Measurements from ENCODE around the gene PRDM10.
"Not testable (repeated sequence)": the region's sequence is repeated elsewhere in the genome, so short reads cannot be mapped to it uniquely, and the experiment has no call there.

Gene PRDM10

GRCh38 chr11:129967996-129968395 lies 34.6 kb downstream of the PRDM10 start:
- Histone ChIP-seq H3K4me1 (ENCODE audit: control extremely low read depth in 1 of 4, control insufficient read depth in 4 of 4, insufficient read depth in 4 of 4, low read length in 3 of 4) (peaks cover 18 to 48% (median 36%) of the 10 kb centered on the region in 4 experiments), H3K27me3 (replicated peaks in 2 of 5; ENCODE audit: control insufficient read depth in 4 of 5, insufficient read depth in 5 of 5, low read length in 4 of 5) (no peaks in the 10 kb centered on the region), H3K9me3 (ENCODE audit: control extremely low read depth in 1 of 5, control insufficient read depth in 4 of 5, insufficient read depth in 2 of 5, low read depth in 1 of 5, low read length in 4 of 5) (no peaks in the 10 kb centered on the region), H3K4me3 (ENCODE audit: control insufficient read depth in 1 of 7, extremely low read depth in 1 of 7, insufficient read depth in 4 of 7, low read depth in 2 of 7, low read length in 6 of 7) (no peak overlapping the region), H3K27ac (ENCODE audit: insufficient read depth in 1 of 2, low read depth in 1 of 2, low read length in 2 of 2, poor library complexity in 1 of 2, severe bottlenecking in 2 of 2) (no peak overlapping the region), H3K36me3 (ENCODE audit: control insufficient read depth in 4 of 4, insufficient read depth in 4 of 4, low read length in 3 of 4) (no peaks in the 10 kb centered on the region)
- POLR2A ChIA-PET, result interaction anchor here (0.6 kb wide), 1 partner anchor 13 kb away, joined by 4 read pairs; no protein-coding TSS in a partner anchor
- CTCF ChIA-PET, result interaction anchor here (1.4 to 1.9 kb wide), 4 partner anchors 11 to 26 kb away, joined by 4 to 6 read pairs (median 4); no protein-coding TSS in a partner anchor
- WGBS (ENCODE audit: insufficient coverage), result 80% methylated on average over 1 of the region's 3 CpGs
- DNase-seq, result no peak

- CTCF ChIA-PET, result interaction anchor here (1.1 to 1.7 kb wide), 4 partner anchors 9 to 27 kb away, joined by 4 to 6 read pairs (median 4); no protein-coding TSS in a partner anchor
- H3K36me3 ChIP-seq (ENCODE audit: control insufficient read depth in 4 of 4, insufficient read depth in 4 of 4, low read length in 3 of 4), result peaks cover 0 to 4% (median 2%) of the 10 kb centered on the region in 4 experiments
- WGBS (ENCODE audit: insufficient coverage), result no CpG with 5 or more reads among the region's 3 CpGs
Observed at GRCh38 chr11:129965248-129965647, 37.4 kb downstream of the PRDM10 start.

DNA sequence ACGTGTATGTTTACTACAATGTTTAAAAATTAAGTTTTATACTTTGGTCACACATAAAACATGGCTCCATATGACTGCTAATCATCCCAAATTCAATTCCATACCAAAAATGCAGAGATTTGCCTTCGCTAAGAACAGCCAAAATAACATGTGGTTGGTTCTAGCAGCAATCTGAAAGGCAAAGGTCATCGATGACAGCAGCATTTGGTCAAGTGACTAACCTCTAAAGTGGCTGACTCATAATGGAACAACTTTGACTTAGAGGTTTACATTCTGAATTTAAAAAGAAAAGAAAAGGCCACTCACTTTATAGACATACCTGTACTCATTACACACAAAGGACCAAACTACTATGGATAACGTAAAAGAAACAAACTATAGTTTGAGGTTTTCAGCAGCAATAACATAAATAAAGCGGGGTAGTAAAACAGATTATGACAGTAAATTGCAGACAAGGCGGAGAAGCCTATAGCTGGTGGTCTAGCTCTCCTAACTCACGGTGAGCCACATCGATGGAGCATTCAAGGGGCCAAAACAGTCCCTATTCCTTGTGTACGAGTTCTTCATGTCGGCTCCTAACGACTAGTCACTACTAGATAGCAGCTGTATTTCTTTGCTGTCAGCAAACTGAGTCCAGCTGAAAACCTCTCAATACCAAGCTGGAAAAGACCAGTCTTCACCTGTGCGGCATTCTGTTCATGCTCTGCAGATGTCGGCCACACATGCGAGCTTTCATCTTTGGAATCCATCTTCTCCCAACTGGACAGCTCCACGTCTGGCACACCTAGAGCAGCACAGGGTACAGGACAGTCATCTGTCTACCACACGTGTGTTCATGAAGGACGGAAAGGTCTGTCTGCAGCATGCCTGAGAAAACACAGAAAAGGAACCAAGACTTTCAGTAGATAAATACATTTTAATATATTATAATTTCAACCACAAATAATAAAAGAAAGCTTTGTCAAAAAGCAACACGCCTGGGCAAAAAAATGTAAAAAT lies 42.1 kb downstream of the PRDM10 start:
- WGBS (ENCODE audit: insufficient coverage), result over 99% methylated on average over 13 of the region's 18 CpGs
- no peak overlapping the region for H3K27ac ChIP-seq (ENCODE audit: insufficient read depth in 1 of 2, low read depth in 1 of 2, low read length in 2 of 2, poor library complexity in 1 of 2, severe bottlenecking in 2 of 2)
- ChIA-PET CTCF (interaction anchor here (1.0 to 2.2 kb wide), 6 partner anchors 10 to 32 kb away, joined by 3 to 7 read pairs (median 3); no protein-coding TSS in a partner anchor), POLR2A (no interaction called here)
- no peaks in the 10 kb centered on the region for H3K9me3 ChIP-seq (ENCODE audit: control extremely low read depth in 1 of 5, control insufficient read depth in 4 of 5, insufficient read depth in 2 of 5, low read depth in 1 of 5, low read length in 4 of 5)
- H3K36me3 ChIP-seq (ENCODE audit: control insufficient read depth in 4 of 4, insufficient read depth in 4 of 4, low read length in 3 of 4), result peaks cover 5 to 13% (median 7%) of the 10 kb centered on the region in 4 experiments
- H3K27me3 ChIP-seq (replicated peaks in 2 of 5; ENCODE audit: control insufficient read depth in 4 of 5, insufficient read depth in 5 of 5, low read length in 4 of 5), result no peaks in the 10 kb centered on the region
- no peak for DNase-seq
- H3K4me1 ChIP-seq (ENCODE audit: control extremely low read depth in 1 of 4, control insufficient read depth in 4 of 4, insufficient read depth in 4 of 4, low read length in 3 of 4), result peaks cover 5 to 15% (median 9%) of the 10 kb centered on the region in 4 experiments
- H3K4me3 ChIP-seq (ENCODE audit: control insufficient read depth in 1 of 7, extremely low read depth in 1 of 7, insufficient read depth in 4 of 7, low read depth in 2 of 7, low read length in 6 of 7), result no peak overlapping the region

More at GRCh38 chr11:129965248-129965647, 37.4 kb downstream of the PRDM10 start:
- Histone ChIP-seq H3K4me1 (ENCODE audit: control extremely low read depth in 1 of 4, control insufficient read depth in 4 of 4, insufficient read depth in 4 of 4, low read length in 3 of 4) (peaks cover 11 to 35% (median 29%) of the 10 kb centered on the region in 4 experiments), H3K4me3 (ENCODE audit: control insufficient read depth in 1 of 7, extremely low read depth in 1 of 7, insufficient read depth in 4 of 7, low read depth in 2 of 7, low read length in 6 of 7) (no peak overlapping the region), H3K9me3 (ENCODE audit: control extremely low read depth in 1 of 5, control insufficient read depth in 4 of 5, insufficient read depth in 2 of 5, low read depth in 1 of 5, low read length in 4 of 5) (no peaks in the 10 kb centered on the region), H3K27me3 (replicated peaks in 2 of 5; ENCODE audit: control insufficient read depth in 4 of 5, insufficient read depth in 5 of 5, low read length in 4 of 5) (no peaks in the 10 kb centered on the region), H3K27ac (ENCODE audit: insufficient read depth in 1 of 2, low read depth in 1 of 2, low read length in 2 of 2, poor library complexity in 1 of 2, severe bottlenecking in 2 of 2) (no peak overlapping the region)
- POLR2A ChIA-PET, result interaction anchor here (0.6 kb wide), 2 partner anchors 24 to 28 kb away, joined by 3 read pairs; no protein-coding TSS in a partner anchor
- no peak for DNase-seq

DNA sequence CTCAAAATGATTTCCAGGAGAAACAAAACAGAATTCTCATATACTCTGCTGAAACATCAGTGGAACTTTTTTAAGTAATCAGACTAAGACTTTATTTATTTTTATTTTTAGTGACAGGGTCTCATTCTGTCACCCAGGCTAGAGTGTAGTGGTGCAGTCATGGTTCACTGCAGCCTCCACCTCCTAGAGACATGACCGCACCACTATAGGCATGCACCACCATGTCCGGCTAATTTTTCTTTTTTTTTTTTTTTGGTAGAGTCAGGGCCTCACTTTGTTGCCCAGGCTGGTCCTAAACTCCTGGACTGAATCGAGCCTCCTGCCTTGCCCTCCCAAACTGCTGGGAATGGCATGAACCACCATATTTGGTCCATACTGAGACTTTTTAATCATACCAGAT lies 42.9 kb downstream of the PRDM10 start:
- Histone ChIP-seq H3K9me3 (ENCODE audit: control extremely low read depth in 1 of 5, control insufficient read depth in 4 of 5, insufficient read depth in 2 of 5, low read depth in 1 of 5, low read length in 4 of 5) (no peaks in the 10 kb centered on the region), H3K4me3 (ENCODE audit: control insufficient read depth in 1 of 7, extremely low read depth in 1 of 7, insufficient read depth in 4 of 7, low read depth in 2 of 7, low read length in 6 of 7) (no peak overlapping the region), H3K4me1 (ENCODE audit: control extremely low read depth in 1 of 4, control insufficient read depth in 4 of 4, insufficient read depth in 4 of 4, low read length in 3 of 4) (peaks cover 5 to 15% (median 10%) of the 10 kb centered on the region in 4 experiments), H3K36me3 (ENCODE audit: control insufficient read depth in 4 of 4, insufficient read depth in 4 of 4, low read length in 3 of 4) (peaks cover 5 to 13% (median 7%) of the 10 kb centered on the region in 4 experiments), H3K27ac (ENCODE audit: insufficient read depth in 1 of 2, low read depth in 1 of 2, low read length in 2 of 2, poor library complexity in 1 of 2, severe bottlenecking in 2 of 2) (no peak overlapping the region), H3K27me3 (replicated peaks in 2 of 5; ENCODE audit: control insufficient read depth in 4 of 5, insufficient read depth in 5 of 5, low read length in 4 of 5) (no peaks in the 10 kb centered on the region)
- no CpG with 5 or more reads among the region's 3 CpGs for WGBS (ENCODE audit: insufficient coverage)
- ChIA-PET CTCF (no interaction called here), POLR2A (no interaction called here)
- no peak for DNase-seq

DNA sequence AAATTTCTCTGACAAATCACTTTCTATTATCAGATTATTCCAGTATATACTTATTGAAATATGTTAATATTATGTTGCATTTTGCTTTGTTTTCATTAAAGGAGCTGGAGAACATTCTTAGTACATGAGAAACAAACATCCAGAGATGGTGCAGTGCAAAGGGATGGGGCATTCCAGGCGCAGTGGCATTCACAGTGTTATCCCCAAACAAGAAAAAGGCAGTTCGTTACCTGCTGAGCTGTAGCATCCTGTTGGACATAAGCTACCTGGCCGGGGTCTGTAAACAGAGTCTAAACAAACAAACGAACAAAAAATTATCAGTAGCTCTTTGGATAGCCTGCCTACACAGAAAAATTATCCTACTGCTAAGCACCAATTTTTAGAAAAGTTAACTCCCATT lies 47.4 kb downstream of the PRDM10 start:
- H3K4me1 ChIP-seq (ENCODE audit: control extremely low read depth in 1 of 4, control insufficient read depth in 4 of 4, insufficient read depth in 4 of 4, low read length in 3 of 4), result peaks cover 9 to 27% (median 17%) of the 10 kb centered on the region in 4 experiments
- no peaks in the 10 kb centered on the region for H3K9me3 ChIP-seq (ENCODE audit: control extremely low read depth in 1 of 5, control insufficient read depth in 4 of 5, insufficient read depth in 2 of 5, low read depth in 1 of 5, low read length in 4 of 5)
- WGBS (ENCODE audit: insufficient coverage), result 100% methylated on average over 3 of the region's 4 CpGs
- no peak overlapping the region for H3K27ac ChIP-seq (ENCODE audit: insufficient read depth in 1 of 2, low read depth in 1 of 2, low read length in 2 of 2, poor library complexity in 1 of 2, severe bottlenecking in 2 of 2)
- ChIA-PET CTCF (interaction anchor here (0.6 to 3.0 kb wide), 8 partner anchors 9 to 177 kb away, joined by 3 to 8 read pairs (median 3); no protein-coding TSS in a partner anchor), POLR2A (interaction anchor here (0.6 kb wide), 2 partner anchors 13 to 124 kb away, joined by 3 to 4 read pairs; no protein-coding TSS in a partner anchor)
- no peaks in the 10 kb centered on the region for H3K27me3 ChIP-seq (replicated peaks in 2 of 5; ENCODE audit: control insufficient read depth in 4 of 5, insufficient read depth in 5 of 5, low read length in 4 of 5)
- H3K4me3 ChIP-seq (ENCODE audit: control insufficient read depth in 1 of 7, extremely low read depth in 1 of 7, insufficient read depth in 4 of 7, low read depth in 2 of 7, low read length in 6 of 7), result no peak overlapping the region
- peaks cover 5 to 9% (median 5%) of the 10 kb centered on the region in 4 experiments for H3K36me3 ChIP-seq (ENCODE audit: control insufficient read depth in 4 of 4, insufficient read depth in 4 of 4, low read length in 3 of 4)
- no peak for DNase-seq

- H3K27ac ChIP-seq (ENCODE audit: insufficient read depth in 1 of 2, low read depth in 1 of 2, low read length in 2 of 2, poor library complexity in 1 of 2, severe bottlenecking in 2 of 2); H3K4me3 ChIP-seq (ENCODE audit: control insufficient read depth in 1 of 7, extremely low read depth in 1 of 7, insufficient read depth in 4 of 7, low read depth in 2 of 7, low read length in 6 of 7); H3K27me3 ChIP-seq (replicated peaks in 2 of 5; ENCODE audit: control insufficient read depth in 4 of 5, insufficient read depth in 5 of 5, low read length in 4 of 5); DNase-seq; H3K36me3 ChIP-seq (ENCODE audit: control insufficient read depth in 4 of 4, insufficient read depth in 4 of 4, low read length in 3 of 4); POLR2A ChIA-PET; H3K9me3 ChIP-seq (ENCODE audit: control extremely low read depth in 1 of 5, control insufficient read depth in 4 of 5, insufficient read depth in 2 of 5, low read depth in 1 of 5, low read length in 4 of 5): not testable (repeated sequence)
- peaks cover 9 to 33% (median 23%) of the 10 kb centered on the region in 4 experiments for H3K4me1 ChIP-seq (ENCODE audit: control extremely low read depth in 1 of 4, control insufficient read depth in 4 of 4, insufficient read depth in 4 of 4, low read length in 3 of 4)
- CTCF ChIA-PET, result interaction anchor here (0.6 to 3.0 kb wide), 7 partner anchors 9 to 178 kb away, joined by 3 to 8 read pairs (median 3); no protein-coding TSS in a partner anchor
- no CpG with 5 or more reads among the region's 1 CpG for WGBS (ENCODE audit: insufficient coverage)
Observed at GRCh38 chr11:129954703-129955102, 47.9 kb downstream of the PRDM10 start.
